SW 1271 (cell line): ENCODE data around the gene DAG1.
A peak's percentile ranks its signal among the peaks of the same experiment; 100 is the strongest.

ENCODE experiments used
- DNase-seq, 2 experiments: peaks; one replicate each; lab custom pipeline; 2025; lab: John Stamatoyannopoulos, UW

The DAG1 gene

GRCh38 chr3:49518441-49518840 is 48.4 kb downstream of the DAG1 start:
- no peak for DNase-seq

- no peak for DNase-seq
These were observed 49.2 kb downstream of the DAG1 start for GRCh38 chr3:49519296-49519695.

GRCh38 chr3:49519916-49520385 is 49.9 kb downstream of the DAG1 start:
- DNase-seq: no peak

- DNase-seq: no peak
These were observed 54.0 kb downstream of the DAG1 start for GRCh38 chr3:49523756-49524747.

GRCh38 chr3:49529567-49529966 is 59.5 kb downstream of the DAG1 start:
- DNase-seq: no peak

GRCh38 chr3:49530231-49530630 is 60.2 kb downstream of the DAG1 start:
- no peak for DNase-seq

GRCh38 chr3:49530701-49531100 is 60.6 kb downstream of the DAG1 start:
- DNase-seq: no peak

- no peak for DNase-seq
These were observed 61.2 kb downstream of the DAG1 start for GRCh38 chr3:49531218-49531617.

- no peak for DNase-seq
These were observed 61.6 kb downstream of the DAG1 start for GRCh38 chr3:49531715-49532114.

- no peak for DNase-seq
These were observed 63.0 kb downstream of the DAG1 start for GRCh38 chr3:49533031-49533430.

- DNase-seq: no peak
These were observed 63.9 kb downstream of the DAG1 start for GRCh38 chr3:49533786-49534519.

- DNase-seq: no peak
These were observed 64.7 kb downstream of the DAG1 start for GRCh38 chr3:49534581-49535441.

- no peak for DNase-seq
These were observed 66.2 kb downstream of the DAG1 start for GRCh38 chr3:49535971-49536874.

- DNase-seq: no peak
These were observed 66.9 kb downstream of the DAG1 start for GRCh38 chr3:49536875-49537533.

GRCh38 chr3:49539659-49540560 is 69.8 kb downstream of the DAG1 start:
- DNase-seq: peak; percentile 63 to 73

GRCh38 chr3:49552087-49552486 is 82.0 kb downstream of the DAG1 start:
- no peak for DNase-seq

GRCh38 chr3:49553324-49553691 is 83.2 kb downstream of the DAG1 start:
- DNase-seq: no peak

GRCh38 chr3:49553692-49554632 is 83.9 kb downstream of the DAG1 start, which contains the start of gene BSN:
Gene BSN, plus strand, starts transcription at chr3:49554477. Its CDS starts 126 bp downstream, at chr3:49554603.
- DNase-seq: peak; percentile 39 to 75
